Stimulated activated naive CD4-positive, alpha-beta T cell (primary cell): Measurements from ENCODE around the gene SH3BGRL3.
A peak's percentile ranks its signal among the peaks of the same experiment; 100 is the strongest.
"Not testable (repeated sequence)": the region's sequence is repeated elsewhere in the genome, so short reads cannot be mapped to it uniquely, and the experiment has no call there.

Source experiments
- DNase-seq, 6 experiments: peaks; one replicate each; lab custom pipeline; 2025; lab: John Stamatoyannopoulos, UW

SH3BGRL3 gene

DNA sequence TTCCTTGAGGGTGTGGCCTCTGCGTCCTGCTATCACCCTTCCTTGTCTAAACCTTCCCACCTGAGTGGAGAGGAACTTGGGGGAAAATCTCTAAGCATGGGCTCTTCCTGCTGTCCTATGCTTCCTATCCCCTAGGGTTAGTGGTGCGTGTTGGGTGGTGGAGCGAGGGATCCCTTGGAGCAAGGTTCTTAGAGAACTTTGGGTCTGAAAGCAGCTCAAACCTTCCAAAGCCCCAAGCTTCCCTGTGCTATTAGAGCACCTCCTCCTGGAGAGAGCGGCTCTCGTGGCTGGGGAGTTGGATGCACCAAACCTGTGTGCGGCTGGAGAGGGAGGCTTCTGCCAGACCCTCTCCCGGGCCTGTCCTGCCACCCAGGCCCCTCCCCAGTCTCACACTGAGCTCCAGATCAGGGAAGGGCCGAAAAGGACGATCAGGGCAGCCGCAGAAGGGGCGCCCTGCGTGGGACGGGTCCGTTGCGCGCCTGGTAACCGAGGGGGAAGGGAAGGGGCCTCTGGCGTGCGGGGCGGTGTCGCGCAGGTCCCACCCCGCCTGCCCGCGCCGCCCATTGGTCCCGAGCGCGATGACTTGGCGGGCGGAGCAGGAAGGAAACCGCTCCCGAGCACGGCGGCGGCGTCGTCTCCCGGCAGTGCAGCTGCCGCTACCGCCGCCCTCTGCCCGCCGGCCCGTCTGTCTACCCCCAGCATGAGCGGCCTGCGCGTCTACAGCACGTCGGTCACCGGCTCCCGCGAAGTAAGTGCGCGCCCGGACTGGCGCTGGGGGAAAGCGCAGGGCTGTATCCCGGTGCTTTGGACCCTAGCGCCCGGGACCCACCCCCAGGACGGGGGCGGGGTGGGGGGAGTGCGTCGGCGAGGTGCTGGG, at the start of gene SH3BGRL3:
Gene SH3BGRL3, plus strand, starts transcription at position 631 of the 877 bp plus-strand sequence. Its CDS starts 70 bp downstream, at position 701.
- DNase-seq = peak; percentile 77 to 82 (median 80)

DNA sequence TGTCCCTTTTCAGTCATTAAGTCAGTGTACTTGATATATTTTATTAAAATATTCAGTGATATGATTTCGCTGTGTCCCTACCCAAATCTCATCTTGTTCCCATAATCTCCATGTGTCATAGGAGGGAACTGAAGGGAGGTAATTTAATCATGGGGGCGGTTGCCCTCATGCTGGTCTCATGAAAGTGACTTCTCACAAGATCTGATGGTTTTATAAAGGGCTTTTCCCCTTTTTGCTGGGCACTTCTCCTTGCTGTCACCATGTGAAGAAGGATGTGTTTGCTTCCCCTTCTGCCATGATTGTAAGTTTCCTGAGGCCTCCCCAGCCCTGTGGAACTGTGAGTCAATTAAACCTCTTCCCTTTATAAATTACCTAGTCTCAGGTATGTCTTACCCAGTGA, 49.2 kb upstream of the SH3BGRL3 start:
- DNase-seq = not testable (repeated sequence)

DNA sequence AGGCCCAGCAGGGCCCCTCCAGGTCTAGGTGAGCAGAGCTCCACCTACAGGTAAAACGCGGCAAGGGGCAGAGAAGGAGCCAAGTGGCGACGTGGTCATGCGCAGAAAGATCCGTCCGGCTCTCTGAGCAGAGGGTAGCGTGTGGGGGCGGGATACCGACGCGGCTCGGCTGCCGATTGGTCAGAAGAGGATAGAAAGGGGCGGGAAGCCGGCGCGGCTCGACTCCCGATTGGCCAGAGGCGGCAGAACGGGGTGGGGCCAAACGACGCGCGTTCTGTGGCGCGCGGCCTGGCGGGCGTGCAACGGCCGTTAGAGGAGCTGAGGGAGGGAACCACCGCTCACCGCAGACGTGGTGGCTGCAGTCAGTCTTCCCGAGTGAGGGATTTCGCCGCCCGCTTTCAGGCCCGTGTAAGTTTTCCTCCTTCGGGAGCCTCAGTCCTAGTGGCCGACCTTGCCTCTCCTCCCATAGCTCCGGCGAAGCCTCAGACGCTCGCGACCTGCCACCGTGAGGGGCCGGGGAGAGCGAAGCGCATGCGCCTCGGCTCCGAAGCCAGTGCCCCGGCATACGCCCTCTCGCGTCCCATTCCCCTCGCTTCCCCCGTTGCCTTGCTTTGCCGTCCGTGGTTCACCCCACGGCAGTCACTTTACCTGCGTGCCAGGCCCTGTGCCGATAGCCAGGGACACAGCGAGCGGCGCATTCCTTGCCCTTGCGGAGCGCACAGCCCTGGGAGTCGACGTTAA, 45.8 kb upstream of the SH3BGRL3 start, which contains the start of gene CEP85:
Gene CEP85, plus strand, starts transcription at position 298 of the 741 bp plus-strand sequence. CDS start 5,584 bp downstream, outside the sequence.
- peak; percentile 94 to 99 (median 98) for DNase-seq

DNA sequence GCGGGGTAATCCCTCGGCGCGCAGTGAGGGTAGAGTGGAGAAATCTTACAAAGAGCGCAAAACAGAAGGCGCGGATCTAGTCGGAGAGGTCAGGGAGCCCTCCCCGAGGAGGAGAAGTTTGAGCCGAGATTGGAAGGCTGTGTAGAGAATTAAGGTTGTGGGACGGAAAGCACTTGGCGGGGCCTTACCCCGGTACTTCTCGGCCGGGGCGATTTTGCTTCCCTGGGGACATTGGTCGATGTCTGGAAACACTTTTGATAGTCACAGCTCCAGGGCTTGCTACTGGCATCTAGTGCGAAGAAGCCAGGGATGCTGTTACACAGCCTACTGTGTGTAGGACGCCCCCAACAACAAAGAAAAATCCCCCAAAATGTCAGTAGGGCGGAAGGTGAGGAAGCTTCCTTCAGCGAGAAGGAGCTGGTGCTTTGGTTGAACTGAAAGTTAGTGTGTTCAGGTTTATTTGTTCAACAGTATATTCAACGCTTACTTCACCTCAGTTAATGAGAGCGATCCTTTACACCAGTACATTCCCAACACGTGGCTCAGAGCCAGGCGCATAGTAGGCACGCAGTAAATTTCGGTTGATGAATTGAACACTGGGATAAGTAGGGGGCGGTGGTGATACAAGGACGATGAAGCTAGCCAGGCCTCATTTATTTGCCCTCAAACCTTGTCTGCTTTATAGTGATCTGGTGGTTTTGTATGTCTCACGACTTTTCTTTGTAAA, 45.1 kb upstream of the SH3BGRL3 start:
- DNase-seq = peak in 3 of 6 experiments; percentile 36 to 68 (median 36)

DNA sequence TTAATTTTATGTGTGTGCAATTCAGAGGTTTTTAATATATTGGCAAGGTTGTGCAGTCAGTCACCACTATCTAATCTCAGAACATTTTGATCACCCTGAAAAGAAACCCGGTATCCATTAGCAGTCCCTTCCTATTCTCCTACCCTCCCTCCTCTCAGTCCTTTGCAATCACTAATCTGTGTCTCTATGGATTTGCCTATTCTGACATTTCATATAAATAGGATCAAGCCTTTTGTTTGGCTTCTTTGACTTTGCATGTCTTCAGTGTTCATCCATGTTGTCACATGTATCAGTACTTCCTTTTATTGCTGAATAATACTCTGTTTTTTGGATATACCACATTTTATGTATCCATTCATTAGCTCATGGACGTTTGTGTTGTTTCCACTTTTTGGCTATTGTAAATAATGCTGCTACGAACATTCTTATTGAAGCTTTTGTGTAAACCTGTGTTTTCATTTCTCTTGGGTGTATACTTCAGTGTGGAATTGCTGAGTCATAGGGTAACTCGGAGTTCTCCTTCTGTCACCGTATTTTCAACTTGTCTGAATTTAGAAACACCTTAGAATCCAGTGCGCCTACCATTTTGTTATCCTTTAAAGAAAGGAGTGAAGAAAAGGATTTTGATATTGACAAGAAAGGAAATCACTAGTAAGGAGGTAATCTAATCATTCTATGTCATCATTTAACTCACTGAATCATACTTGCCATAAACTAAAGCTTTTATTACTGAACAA, 42.5 kb upstream of the SH3BGRL3 start:
- DNase-seq = no peak

DNA sequence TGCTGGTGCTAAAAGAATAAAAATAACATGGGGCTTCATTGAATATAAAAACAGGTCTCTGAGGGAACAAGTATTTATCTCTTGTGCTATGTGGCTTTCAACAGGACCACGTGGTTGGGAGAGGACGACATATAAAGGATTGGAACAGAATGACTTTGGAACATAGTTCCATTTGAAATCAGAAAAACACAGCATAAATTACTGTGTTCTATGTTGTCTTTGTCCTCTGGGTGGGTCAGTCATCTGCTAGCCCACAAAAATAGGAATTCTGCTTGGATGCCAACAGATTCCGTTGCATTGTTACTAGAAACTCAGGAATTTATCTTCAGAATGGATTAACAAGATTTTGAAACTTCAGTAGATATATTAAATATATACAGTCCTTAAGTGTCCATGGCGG, 40.0 kb upstream of the SH3BGRL3 start:
- no peak for DNase-seq

DNA sequence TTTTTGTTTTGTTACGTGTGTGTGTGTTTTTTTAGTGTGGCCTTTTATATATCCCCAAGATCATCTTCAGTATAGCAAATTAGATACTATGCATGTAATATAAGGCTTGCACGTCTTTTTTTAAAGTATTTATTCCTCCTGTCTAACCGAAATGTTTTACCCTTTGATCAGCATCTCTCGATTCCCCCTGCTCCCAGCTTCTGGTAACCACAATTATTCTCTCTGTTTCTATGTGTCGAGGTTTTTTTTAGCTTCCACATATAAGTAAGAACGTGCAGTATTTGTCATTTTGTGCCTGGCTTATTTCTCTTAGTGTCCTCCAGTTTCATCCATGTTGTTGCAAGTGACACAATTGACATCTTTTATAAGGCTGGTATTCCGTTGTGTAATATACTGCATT, 27.2 kb upstream of the SH3BGRL3 start:
- DNase-seq = no peak

DNA sequence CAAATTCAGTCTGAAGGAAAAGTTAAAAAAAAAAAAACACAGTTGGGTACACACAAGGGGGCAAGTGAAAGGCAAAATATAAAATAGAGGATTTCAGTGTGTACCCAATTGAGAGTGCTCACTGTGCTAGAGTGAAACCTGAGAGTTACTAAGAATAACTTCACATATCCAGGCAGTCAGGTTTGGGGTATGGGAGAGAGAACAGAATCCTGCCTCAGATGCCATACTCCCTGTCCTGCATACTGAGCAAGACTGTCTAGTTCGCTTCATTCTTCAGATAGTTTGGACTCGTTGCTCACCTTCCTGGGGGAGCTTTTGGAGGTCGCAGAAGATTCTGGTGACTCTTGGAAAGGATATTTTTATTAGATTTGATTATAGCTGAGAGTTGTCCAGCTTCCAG, 25.5 kb upstream of the SH3BGRL3 start:
- no peak for DNase-seq

DNA sequence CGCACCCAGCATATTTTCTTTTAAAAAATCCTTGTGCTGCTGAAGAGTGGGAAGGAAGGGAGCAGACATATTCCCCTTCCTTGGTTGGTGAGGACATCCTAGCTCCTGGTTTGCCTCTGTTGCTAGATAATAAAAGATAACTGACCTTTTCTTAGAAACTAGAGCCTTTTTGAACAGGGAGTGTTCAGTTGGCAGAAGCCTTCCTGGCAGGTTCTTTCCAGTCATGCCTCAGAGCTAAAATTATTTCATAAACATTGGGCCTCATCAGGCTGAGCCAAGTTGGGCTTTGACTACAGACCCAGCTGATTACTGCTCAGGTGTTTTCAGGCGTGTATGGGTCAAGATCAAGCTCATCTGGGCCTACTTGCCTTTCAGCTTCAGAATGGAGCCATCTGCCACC, 22.7 kb upstream of the SH3BGRL3 start:
- no peak for DNase-seq

DNA sequence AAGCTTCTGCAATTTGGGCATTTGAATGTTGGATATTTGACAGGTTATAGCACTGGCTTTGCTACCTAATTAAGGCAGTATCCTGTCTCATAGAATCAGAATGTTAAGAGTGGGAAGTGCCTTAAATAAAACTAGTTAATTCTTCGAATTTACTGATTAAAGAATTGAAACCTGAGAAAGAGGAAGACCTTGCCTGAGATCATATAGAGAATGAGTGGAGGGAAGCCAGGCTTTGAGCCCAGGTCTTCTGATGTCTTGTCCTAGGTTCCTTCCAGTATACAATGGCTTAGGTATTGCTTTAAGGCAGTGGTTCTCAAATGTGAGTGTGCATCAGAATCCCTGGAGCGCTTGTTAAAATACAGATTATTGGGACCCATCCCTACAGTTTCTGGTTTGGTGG, 20.9 kb upstream of the SH3BGRL3 start:
- no peak for DNase-seq

DNA sequence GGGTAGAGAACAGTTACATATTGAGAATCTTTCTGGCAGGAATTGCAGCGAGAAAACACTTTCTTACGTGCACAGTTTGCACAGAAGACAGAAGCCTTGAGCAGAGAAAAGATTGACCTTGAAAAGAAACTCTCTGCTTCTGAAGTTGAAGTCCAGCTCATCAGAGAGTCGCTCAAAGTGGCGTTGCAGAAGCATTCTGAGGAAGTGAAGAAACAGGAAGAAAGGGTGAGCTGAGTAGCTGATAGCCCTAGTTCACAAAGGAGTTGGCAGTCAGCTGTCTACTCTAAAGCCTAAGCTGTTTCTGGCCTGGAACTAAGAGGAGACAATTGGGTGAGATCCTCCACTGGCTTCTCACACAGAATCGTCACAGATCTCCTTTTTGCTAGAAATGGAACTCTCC, 20.3 kb upstream of the SH3BGRL3 start:
- no peak for DNase-seq

DNA sequence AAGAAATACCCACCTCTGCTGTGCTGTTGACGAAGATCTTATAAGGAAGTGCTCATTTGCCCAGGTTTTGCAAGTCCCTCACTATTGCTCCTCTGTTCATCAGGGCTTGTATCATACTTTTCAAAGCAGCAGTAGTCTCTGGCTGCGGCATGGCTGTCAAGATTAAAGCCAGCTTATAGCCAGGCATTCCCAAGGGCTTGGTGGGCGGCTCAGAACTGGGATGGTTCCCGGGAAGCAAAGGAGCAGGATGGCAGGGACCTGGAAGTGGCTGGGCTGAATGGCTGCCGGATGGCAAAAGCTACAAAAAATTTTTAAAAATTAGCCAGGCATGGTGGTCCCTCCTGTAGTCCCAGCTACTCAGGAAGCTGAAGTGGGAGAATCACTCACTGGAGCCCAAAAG, 16.7 kb upstream of the SH3BGRL3 start:
- DNase-seq = no peak

DNA sequence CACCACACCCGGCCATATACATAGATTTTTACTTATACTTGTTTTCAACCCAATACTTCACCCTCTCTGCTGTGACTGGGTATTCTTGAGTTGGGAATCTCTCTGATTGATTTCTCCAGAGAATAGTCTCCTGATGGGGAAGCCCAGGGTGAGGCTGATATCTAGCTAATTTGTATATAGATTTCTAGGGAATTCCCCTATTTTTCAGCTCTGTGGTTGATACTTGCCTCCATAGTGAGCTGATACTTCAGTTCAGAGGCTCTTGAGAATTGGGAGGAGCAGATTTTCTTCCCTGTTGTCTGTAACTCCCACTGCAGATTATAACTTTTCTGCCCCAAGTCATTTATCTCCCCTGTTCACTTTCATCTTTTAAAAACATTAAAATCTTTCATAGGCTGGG, 14.5 kb upstream of the SH3BGRL3 start:
- no peak for DNase-seq

DNA sequence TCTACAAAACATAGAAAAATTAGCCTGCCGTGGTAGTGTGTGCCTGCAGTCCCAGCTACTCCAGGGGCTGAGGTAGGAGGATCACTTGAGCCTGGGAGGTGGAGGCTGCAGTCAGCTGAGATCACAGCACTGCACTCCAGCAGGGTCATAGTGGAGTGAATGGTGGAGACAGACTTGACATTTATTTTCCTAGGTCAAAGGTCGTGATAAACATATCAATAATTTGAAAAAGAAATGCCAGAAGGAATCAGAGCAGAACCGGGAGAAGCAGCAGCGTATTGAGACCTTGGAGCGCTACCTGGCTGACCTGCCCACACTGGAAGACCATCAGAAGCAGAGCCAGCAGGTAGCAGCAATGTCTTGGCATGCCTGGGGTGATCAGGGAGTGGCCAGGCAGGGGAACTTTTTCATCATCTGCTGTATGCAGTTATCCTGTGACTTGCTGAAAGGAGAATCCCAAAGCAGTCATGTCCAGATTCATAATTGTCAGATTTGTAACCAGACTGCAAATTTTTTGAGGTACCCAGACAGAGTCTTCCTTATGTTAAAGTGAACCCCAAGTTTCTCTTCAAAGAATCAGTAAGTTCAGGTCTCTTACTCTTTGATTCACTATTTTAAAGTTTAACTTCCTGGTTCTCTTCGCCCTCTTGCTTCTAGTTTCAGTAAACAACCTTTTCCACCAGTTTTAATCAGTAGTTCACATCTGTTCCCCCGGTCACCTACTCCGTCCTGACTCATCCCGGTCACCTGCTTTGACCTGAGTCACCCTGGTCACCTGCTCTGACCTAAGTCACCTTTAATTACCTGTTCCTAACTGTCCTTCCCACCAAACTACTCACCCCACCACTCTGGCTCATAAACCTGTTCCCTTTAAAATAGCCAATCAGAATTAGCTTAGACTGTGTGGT, 11.3 kb upstream of the SH3BGRL3 start:
- DNase-seq = no peak

DNA sequence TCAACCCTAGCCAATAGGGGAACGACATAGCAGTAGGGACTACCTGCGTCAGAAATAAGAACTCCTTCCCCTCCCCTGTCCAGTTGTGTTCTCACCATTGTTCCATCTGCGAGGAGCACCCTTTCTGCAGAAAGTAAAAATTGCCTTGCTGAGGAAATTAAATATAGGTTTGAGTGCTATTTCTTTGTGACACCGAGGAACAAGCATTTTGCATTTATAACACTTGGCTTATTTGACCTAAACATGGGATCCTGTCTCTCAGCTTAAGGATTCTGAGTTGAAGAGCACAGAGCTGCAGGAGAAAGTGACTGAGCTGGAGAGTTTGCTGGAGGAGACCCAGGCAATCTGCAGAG, 10.7 kb upstream of the SH3BGRL3 start:
- DNase-seq = no peak

DNA sequence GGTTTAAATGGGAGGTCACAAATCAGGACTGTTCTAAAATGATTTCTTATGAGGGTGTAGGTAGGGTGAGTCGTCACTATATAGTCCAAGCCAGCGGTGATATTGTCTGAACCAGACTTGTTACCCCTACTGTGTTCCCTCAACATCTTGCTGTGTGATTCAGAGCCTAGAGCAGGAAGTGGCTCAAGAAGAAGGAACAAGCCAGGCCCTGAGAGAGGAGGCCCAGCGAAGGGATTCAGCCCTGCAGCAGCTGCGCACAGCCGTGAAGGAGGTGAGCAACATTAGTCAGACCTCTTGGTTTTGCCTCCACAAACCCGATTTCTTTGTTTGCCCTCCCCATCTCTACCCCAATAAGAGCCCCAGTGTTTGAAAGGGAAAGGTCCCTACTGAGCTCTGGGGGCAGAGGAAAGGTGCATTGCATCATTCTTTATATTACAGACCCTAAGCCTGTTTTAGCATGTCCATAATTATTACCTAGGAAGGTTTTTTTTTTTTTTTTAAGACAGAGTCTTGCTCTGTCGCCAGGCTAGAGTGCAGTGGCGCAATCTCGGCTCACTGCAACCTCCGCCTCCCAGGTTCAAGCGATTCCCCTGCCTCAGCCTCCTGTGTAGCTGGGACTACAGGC, 5.0 kb upstream of the SH3BGRL3 start:
- no peak for DNase-seq

DNA sequence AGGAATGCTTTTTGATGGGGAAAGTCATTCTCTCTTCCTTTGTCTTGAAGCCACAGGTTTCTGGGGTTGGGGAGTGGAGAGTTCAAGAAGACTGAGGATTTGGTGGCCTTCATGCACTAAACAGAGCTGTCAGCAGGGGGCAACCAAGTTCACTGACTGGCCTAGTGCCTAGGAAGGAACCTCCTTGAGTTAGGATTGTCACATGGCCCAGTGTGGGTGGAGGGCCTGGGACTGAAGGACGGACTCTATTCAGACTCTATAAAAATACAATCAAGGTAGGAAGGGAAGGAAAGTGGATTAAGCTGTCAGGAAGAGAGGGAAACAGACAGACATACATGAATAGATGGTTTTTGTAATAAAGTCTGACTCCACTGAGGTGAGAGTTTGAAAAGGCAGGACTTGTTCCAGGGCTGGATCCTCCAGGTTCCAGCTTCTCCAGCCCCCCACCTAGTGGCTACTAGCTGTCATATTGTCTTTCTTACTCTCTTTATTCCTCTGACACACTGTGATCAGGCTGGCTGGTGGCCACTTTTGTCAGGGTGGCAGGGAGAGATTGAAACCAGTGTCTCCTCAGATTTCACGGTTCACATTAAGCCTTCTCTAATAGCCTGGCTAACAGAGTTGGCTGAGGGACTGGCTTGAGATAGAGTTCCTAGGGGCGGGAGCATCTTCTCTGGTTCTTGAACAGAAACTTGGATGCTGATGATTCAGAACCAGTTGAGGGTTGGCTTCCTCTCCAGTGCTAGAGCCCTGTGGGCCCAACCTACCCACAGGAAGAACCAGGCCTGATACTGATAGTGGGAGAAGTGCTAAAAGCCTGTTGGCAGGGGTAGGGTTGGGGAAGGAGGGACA, 4.1 kb upstream of the SH3BGRL3 start:
- peak; percentile 49 to 77 (median 70) for DNase-seq

DNA sequence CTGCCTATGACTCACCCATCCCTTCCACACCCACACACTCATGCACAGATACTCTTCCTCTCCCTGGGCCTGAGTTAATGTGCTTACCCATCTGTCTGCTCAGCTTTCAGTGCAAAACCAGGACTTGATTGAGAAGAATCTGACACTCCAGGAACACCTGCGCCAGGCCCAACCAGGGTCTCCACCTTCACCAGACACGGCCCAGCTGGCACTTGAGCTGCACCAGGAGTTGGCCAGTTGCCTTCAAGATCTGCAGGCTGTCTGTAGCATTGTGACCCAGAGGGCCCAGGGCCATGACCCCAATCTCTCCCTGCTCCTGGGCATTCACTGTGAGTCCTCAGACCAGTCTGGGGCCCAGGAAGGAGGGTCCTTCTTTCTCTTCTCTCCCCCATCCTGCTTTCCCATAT, 3.5 kb upstream of the SH3BGRL3 start:
- no peak for DNase-seq

DNA sequence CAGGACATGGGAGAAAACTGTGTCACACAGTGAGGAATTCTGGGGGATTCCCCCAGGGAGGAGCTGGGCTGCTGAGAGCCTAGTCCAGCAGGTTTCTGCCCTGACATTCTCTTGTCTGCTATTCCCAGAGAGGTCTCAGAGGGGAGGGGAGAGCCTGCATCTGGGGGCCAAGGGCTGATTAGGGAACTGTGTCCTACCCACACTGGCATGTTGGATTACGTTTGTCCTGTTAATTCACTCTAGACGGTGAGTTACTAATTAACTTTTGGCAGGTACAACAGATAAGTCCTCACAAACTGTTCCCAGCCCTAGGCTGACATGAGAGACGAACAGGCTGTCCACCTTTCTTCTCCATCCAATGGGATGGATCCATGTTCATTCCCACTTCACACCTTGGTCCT, 2.6 kb upstream of the SH3BGRL3 start:
- DNase-seq = no peak
